HepG2 (cell line): ENCODE measurements around the gene ASB3. TPM values are rescaled to one million over a fixed set of nuclear protein-coding genes. Genes with fewer than 3 reads are reported as not detected.
A peak's percentile ranks its signal among the peaks of the same experiment; 100 is the strongest.

Source experiments
- ATAC-seq: fragments of 200-7000 bp; cut with Tn5 transposase; 3 replicates; pipeline ENCODE4 v1.9.1; 2020; ENCODE audit warnings: mild to moderate bottlenecking, moderate library complexity
- BruUV-seq: library from RNA; stranded (reverse); fragments of 400-500 nt; replicated peaks from 2 replicates; lab custom pipeline; 2021; lab: Mats Ljungman, UMichigan
- CTCF ChIA-PET: fragments of 300-600 bp; formaldehyde crosslinking; extraction: SDS; loops from one replicate; lab custom pipeline; 2021; ENCODE audit warnings: low total read pairs, inconsistent platforms, low intra/inter-chr PET ratio; lab: Yijun Ruan, JAX
- POLR2A ChIA-PET: fragments of 350-600 bp; sonication (Branson Sonifier 250); formaldehyde crosslinking; loops from one replicate; lab custom pipeline; 2020; ENCODE audit warnings: antibody characterized with exemption, inconsistent platforms; lab: Yijun Ruan, JAX
- DNase-seq: peaks from one replicate; pipeline ENCODE4 v3.0.0-alpha.2; 2015; ENCODE audit warnings: low spot score
- FAIRE-seq: peaks from 3 replicates; lab custom pipeline; 2011; peaks lifted over from hg19 to GRCh38; lab: Jason Lieb, UNC
- H2AFZ ChIP-seq: one replicate; pipeline ENCODE4 v1.6.1; 2011; ENCODE audit warnings: low read length, inconsistent platforms
- H3K27ac ChIP-seq: fragments of 300-600 bp; 3 replicates; pipeline ENCODE4 v1.8.0; 2011; ENCODE audit warnings: mixed run types, mild to moderate bottlenecking, mixed read lengths, low read length, inconsistent platforms; ENCODE audit not compliant: insufficient read depth; ENCODE audit errors: extremely low read length
- H3K27me3 ChIP-seq, 2 experiments: fragments of 200-600 bp in 1 of 2; 2 replicates in 1 of 2; 3 replicates in 1 of 2; pipeline versions ENCODE4 v1.6.0 to v1.8.0; 2011; ENCODE audit warnings: low read length in 2 of 2, mild to moderate bottlenecking in 2 of 2, moderate library complexity in 2 of 2, inconsistent platforms in 1 of 2; ENCODE audit not compliant: insufficient read depth in 2 of 2, control insufficient read depth in 1 of 2
- H3K36me3 ChIP-seq, 2 experiments: fragments of 200-600 bp in 1 of 2; replicated peaks in 1 of 2; 2 replicates in 1 of 2; 3 replicates in 1 of 2; pipeline versions ENCODE4 v1.5.1 to v1.8.0; 2011; ENCODE audit warnings: low read length in 2 of 2, inconsistent platforms in 1 of 2; ENCODE audit not compliant: insufficient read depth in 2 of 2, control insufficient read depth in 1 of 2
- H3K4me1 ChIP-seq: 2 replicates; pipeline ENCODE4 v1.5.1; 2012; ENCODE audit warnings: low read length, inconsistent platforms; ENCODE audit not compliant: insufficient read depth
- H3K4me2 ChIP-seq: 2 replicates; pipeline ENCODE4 v1.6.0; 2011; ENCODE audit warnings: low read depth, low read length, inconsistent platforms
- H3K4me3 ChIP-seq, 3 experiments: fragments of 200-600 bp in 1 of 3; sonication (generic), shearing (Covaris generic) in 1 of 3; replicated peaks in 1 of 3; 2 replicates each; pipeline ENCODE4 v1.5.1; 2011 to 2016; ENCODE audit warnings: low read length in 3 of 3, inconsistent platforms in 2 of 3, low read depth in 2 of 3, mild to moderate bottlenecking in 2 of 3, control low read depth in 1 of 3, mixed read lengths in 1 of 3; ENCODE audit not compliant: insufficient read depth in 1 of 3
- H3K79me2 ChIP-seq: one replicate; pipeline ENCODE4 v1.6.1; 2011; ENCODE audit warnings: low read length, inconsistent platforms; ENCODE audit not compliant: insufficient read depth
- H3K9ac ChIP-seq: 2 replicates; pipeline ENCODE4 v1.6.0; 2011; ENCODE audit warnings: mild to moderate bottlenecking, low read depth, low read length, inconsistent platforms; ENCODE audit not compliant: insufficient read depth
- H3K9me3 ChIP-seq: 2 replicates; pipeline ENCODE4 v1.5.1; 2012; ENCODE audit warnings: mild to moderate bottlenecking, low read length
- H4K20me1 ChIP-seq: 2 replicates; pipeline ENCODE4 v1.6.0; 2011; ENCODE audit warnings: inconsistent platforms, mild to moderate bottlenecking, low read length, moderate library complexity; ENCODE audit not compliant: insufficient read depth
- NFE2L2 ChIP-seq: fragments of 150-350 bp; IDR thresholded peaks from 2 replicates; pipeline ENCODE4 v1.6.1; 2014; ENCODE audit warnings: low read length
- NFKB2 ChIP-seq: sonication (generic); formaldehyde crosslinking; IDR thresholded peaks from 2 replicates; pipeline ENCODE4 v1.4.0; 2020; ENCODE audit warnings: missing genetic modification reagents, borderline replicate concordance
- RXRB ChIP-seq: IDR thresholded peaks from 2 replicates; pipeline ENCODE4 v1.6.1; 2016; ENCODE audit warnings: borderline replicate concordance, missing genetic modification reagents, missing compliant biosample characterization
- SNAI1 ChIP-seq: sonication (generic); formaldehyde crosslinking; IDR thresholded peaks from 2 replicates; pipeline ENCODE4 v1.5.0; 2020; ENCODE audit warnings: mild to moderate bottlenecking, missing genetic modification reagents, borderline replicate concordance
- SRSF9 ChIP-seq: fragments of 200-400 bp; formaldehyde crosslinking; IDR thresholded peaks from 2 replicates; pipeline ENCODE4 v1.6.1; 2018; ENCODE audit warnings: borderline replicate concordance, mild to moderate bottlenecking, low read depth, low read length; ENCODE audit not compliant: insufficient read depth, poor library complexity, severe bottlenecking
- SSRP1 ChIP-seq: IDR thresholded peaks from 2 replicates; pipeline ENCODE4 v1.6.1; 2016; ENCODE audit warnings: control low read depth
- ZBTB38 ChIP-seq: sonication (generic); formaldehyde crosslinking; IDR thresholded peaks from 2 replicates; pipeline ENCODE4 v1.5.1; 2020; ENCODE audit warnings: mild to moderate bottlenecking, missing genetic modification reagents
- ZEB1 ChIP-seq: IDR thresholded peaks from 2 replicates; pipeline ENCODE4 v1.6.1; 2012; ENCODE audit warnings: mild to moderate bottlenecking, low read depth, inconsistent platforms; ENCODE audit not compliant: insufficient replicate concordance
- ZFP37 ChIP-seq: sonication (generic); formaldehyde crosslinking; IDR thresholded peaks from 2 replicates; pipeline ENCODE4 v1.4.0; 2020; ENCODE audit warnings: missing genetic modification reagents, borderline replicate concordance
- ZNF121 ChIP-seq: sonication (generic); formaldehyde crosslinking; IDR thresholded peaks from 2 replicates; pipeline ENCODE4 v1.5.0; 2020; ENCODE audit warnings: mild to moderate bottlenecking, missing genetic modification reagents
- ZNF205 ChIP-seq: IDR thresholded peaks from 2 replicates; pipeline ENCODE4 v1.6.1; 2018; ENCODE audit warnings: missing biosample characterization, missing genetic modification reagents
- ZNF225 ChIP-seq: sonication (generic); formaldehyde crosslinking; IDR thresholded peaks from 2 replicates; pipeline ENCODE4 v1.4.0; 2020; ENCODE audit warnings: mild to moderate bottlenecking, missing genetic modification reagents
- ZNF274 ChIP-seq: sonication (generic); formaldehyde crosslinking; IDR thresholded peaks from 2 replicates; pipeline ENCODE4 v1.5.1; 2020; ENCODE audit warnings: mild to moderate bottlenecking, missing genetic modification reagents
- ZNF501 ChIP-seq: sonication (generic); formaldehyde crosslinking; IDR thresholded peaks from 2 replicates; pipeline ENCODE4 v1.5.1; 2020; ENCODE audit warnings: mild to moderate bottlenecking, moderate library complexity, missing genetic modification reagents
- ZNF543 ChIP-seq: sonication (generic); formaldehyde crosslinking; IDR thresholded peaks from 2 replicates; pipeline ENCODE4 v1.4.0; 2020; ENCODE audit warnings: mild to moderate bottlenecking, missing genetic modification reagents
- ZNF598 ChIP-seq: sonication (generic); formaldehyde crosslinking; IDR thresholded peaks from 2 replicates; pipeline ENCODE4 v1.5.1; 2020; ENCODE audit warnings: mild to moderate bottlenecking, missing genetic modification reagents, borderline replicate concordance
- ZNF614 ChIP-seq: IDR thresholded peaks from 2 replicates; pipeline ENCODE4 v1.6.1; 2018; ENCODE audit warnings: missing biosample characterization, missing genetic modification reagents, inconsistent platforms, borderline replicate concordance
- ZNF747 ChIP-seq: sonication (generic); formaldehyde crosslinking; IDR thresholded peaks from 2 replicates; pipeline ENCODE4 v1.8.1; 2023; ENCODE audit warnings: missing genetic modification reagents, mild to moderate bottlenecking, borderline replicate concordance
- WGBS: methylation state at CpG from one replicate; pipeline ENCODE4 v1.1.6; 2017; ENCODE audit warnings: low lambda C conversion rate; 5-methylcytosine and 5-hydroxymethylcytosine counted together
- in situ Hi-C: cut with HindIII; loops from 2 replicates; pipeline ENCODE4 v1.10.0; 2017; ENCODE audit warnings: low pct_unique_long_range_greater_than_20kb; ENCODE audit not compliant: extremely low pct_ligation_motif_present
- intact Hi-C: fragments of 100-400 bp; cut with micrococcal nuclease; formaldehyde crosslinking; loops from one replicate; pipeline ENCODE4 v1.10.0; 2022; ENCODE audit not compliant: unreplicated experiment
- polyA plus RNA-seq, 8 experiments: library from polyadenylated mRNA; depleted of rRNA in 3 of 8; stranded (reverse) in 7 of 8; unstranded in 1 of 8; fragments of >200 nt; fragmentation: Illumina TruSeq in 4 of 8; extraction: Trizol in 4 of 8; gene quantifications; 2 replicates each; pipeline versions ENCODE4 v1.2.1 to v1.2.3, GENCODE V29; 2011 to 2016; ENCODE audit warnings: low read depth in 4 of 8, missing spikeins in 1 of 8, mixed read lengths in 1 of 8; ENCODE audit not compliant: insufficient read depth in 1 of 8
- total RNA-seq, 5 experiments: library from RNA; depleted of rRNA; stranded (reverse); fragments of >200 nt; fragmentation: Illumina TruSeq; extraction: Trizol; gene quantifications; 2 replicates each; pipeline ENCODE4 v1.2.3, GENCODE V29; 2016; ENCODE audit warnings: low read depth in 1 of 5
- TF ChIP-seq, protein P1 (sequence below): sonication (generic); formaldehyde crosslinking; conservative IDR thresholded peaks from 2 replicates; pipeline ENCODE4 v1.5.0; 2020; ENCODE audit warnings: missing genetic modification reagents
- TF ChIP-seq, protein P2 (sequence below): sonication (generic); formaldehyde crosslinking; IDR thresholded peaks from 2 replicates; pipeline ENCODE4 v1.5.1; 2020; ENCODE audit warnings: missing genetic modification reagents, mild to moderate bottlenecking, borderline replicate concordance
- TF ChIP-seq, protein P3 (sequence below): sonication (generic); formaldehyde crosslinking; IDR thresholded peaks from 2 replicates; pipeline ENCODE4 v1.4.0; 2020; ENCODE audit warnings: missing genetic modification reagents

ASB3 gene
- total and polyA plus RNA-seq, 2 of the 13 experiments (the other 11 are each of a cell fraction or from before 2014, with no cell fraction given): 40.1 to 41.8 TPM

DNA sequence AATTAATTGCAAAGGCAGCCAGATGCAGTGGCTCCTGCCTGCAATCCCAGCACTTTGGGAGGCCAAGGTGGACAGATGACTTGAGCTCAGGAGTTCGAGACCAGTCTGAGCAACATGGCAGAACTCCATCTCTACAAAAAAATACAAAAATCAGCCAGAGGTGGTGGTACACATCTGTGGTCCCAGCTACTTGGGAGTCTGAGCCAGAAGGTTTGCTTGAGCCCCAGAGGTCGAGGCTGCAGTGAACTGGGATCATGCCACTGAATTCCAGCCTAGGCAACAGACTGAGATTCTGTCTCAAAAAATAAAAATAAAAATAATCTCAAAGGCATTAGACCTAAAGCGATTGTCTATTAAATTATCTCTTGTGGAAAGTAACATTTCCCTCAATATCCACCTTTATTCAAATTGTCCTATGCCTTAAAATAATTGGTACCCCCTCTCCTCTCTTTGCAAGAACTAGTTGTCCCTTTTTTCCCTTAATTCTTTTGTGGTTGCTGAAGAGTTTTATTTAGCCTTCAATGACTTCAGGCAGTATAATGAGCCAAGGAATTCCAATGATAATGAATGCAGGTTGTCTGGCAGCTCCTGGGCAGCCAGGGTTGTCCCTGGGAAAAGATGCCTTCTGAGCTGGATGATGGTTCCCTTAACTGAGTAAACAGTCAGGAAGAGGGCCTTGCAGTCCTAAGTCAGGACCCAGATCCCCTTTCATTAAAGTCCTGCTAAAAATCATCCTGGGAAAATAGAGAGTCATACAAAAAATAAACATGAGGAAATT lies 40.8 kb upstream of the ASB3 start:
- Histone ChIP-seq H3K9me3 (no peaks in the 10 kb centered on the region), H3K36me3 (no peaks in the 10 kb centered on the region), H3K4me1 (peaks cover 53% of the 10 kb centered on the region), H2AFZ (no peak overlapping the region), H3K79me2 (no peaks in the 10 kb centered on the region), H3K4me2 (peak overlapping the region; percentile 61), H4K20me1 (no peaks in the 10 kb centered on the region), H3K9ac (peak overlapping the region; percentile 68), H3K27ac (peak overlapping the region; percentile 93), H3K27me3 (no peaks in the 10 kb centered on the region), H3K4me3 (peak overlapping the region in 1 of 3 experiments; percentile 16; a peak in 1 of 6 replicates)
- ATAC-seq: peak; percentile 13
- no peak for FAIRE-seq
- intact Hi-C loops: loop anchor here (1.0 to 2.0 kb wide), 3 partner anchors 24 to 142 kb away; partner anchors contain the start of genes ASB3 and ERLEC1
- TSS peak; percentile 66 for BruUV-seq
- ChIA-PET CTCF (no interaction called here), POLR2A (interaction anchor here (1.0 to 1.2 kb wide), 3 partner anchors 11 to 142 kb away, joined by 4 to 10 read pairs (median 5); partner anchors contain the start of genes ASB3 and ERLEC1)
- in situ Hi-C loops: no loop called here
- 26% methylated on average over 3 of the region's 3 CpGs for WGBS
- no peak for DNase-seq
- TF ChIP-seq SRSF9: no peak
- TF ChIP-seq, protein P1, sequence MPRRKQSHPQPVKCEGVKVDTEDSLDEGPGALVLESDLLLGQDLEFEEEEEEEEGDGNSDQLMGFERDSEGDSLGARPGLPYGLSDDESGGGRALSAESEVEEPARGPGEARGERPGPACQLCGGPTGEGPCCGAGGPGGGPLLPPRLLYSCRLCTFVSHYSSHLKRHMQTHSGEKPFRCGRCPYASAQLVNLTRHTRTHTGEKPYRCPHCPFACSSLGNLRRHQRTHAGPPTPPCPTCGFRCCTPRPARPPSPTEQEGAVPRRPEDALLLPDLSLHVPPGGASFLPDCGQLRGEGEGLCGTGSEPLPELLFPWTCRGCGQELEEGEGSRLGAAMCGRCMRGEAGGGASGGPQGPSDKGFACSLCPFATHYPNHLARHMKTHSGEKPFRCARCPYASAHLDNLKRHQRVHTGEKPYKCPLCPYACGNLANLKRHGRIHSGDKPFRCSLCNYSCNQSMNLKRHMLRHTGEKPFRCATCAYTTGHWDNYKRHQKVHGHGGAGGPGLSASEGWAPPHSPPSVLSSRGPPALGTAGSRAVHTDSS (CRISPR knock-in tag): no peak
- no peak; the same call in 1 of the 2 replicates for TF ChIP-seq SSRP1
- TF ChIP-seq ZNF598 (CRISPR knock-in tag): 0 out of 2 replicates have a peak, but pooled peaks have one; percentile 38
- TF ChIP-seq ZNF225 (CRISPR knock-in tag): no peak
- TF ChIP-seq ZNF543 (CRISPR knock-in tag): 0 out of 2 replicates have a peak, but pooled peaks have one; percentile 14
- TF ChIP-seq, protein P2, sequence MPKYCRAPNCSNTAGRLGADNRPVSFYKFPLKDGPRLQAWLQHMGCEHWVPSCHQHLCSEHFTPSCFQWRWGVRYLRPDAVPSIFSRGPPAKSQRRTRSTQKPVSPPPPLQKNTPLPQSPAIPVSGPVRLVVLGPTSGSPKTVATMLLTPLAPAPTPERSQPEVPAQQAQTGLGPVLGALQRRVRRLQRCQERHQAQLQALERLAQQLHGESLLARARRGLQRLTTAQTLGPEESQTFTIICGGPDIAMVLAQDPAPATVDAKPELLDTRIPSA (CRISPR knock-in tag): no peak
- no peak for TF ChIP-seq SNAI1
- TF ChIP-seq NFE2L2: no peak
- TF ChIP-seq ZNF121 (CRISPR knock-in tag): no peak
- no peak for TF ChIP-seq ZBTB38 (CRISPR knock-in tag)
- TF ChIP-seq ZFP37 (CRISPR knock-in tag): no peak
- no peak for TF ChIP-seq ZNF205 (CRISPR knock-in tag)
- no peak for TF ChIP-seq ZNF274 (CRISPR knock-in tag)
- TF ChIP-seq, protein P3, sequence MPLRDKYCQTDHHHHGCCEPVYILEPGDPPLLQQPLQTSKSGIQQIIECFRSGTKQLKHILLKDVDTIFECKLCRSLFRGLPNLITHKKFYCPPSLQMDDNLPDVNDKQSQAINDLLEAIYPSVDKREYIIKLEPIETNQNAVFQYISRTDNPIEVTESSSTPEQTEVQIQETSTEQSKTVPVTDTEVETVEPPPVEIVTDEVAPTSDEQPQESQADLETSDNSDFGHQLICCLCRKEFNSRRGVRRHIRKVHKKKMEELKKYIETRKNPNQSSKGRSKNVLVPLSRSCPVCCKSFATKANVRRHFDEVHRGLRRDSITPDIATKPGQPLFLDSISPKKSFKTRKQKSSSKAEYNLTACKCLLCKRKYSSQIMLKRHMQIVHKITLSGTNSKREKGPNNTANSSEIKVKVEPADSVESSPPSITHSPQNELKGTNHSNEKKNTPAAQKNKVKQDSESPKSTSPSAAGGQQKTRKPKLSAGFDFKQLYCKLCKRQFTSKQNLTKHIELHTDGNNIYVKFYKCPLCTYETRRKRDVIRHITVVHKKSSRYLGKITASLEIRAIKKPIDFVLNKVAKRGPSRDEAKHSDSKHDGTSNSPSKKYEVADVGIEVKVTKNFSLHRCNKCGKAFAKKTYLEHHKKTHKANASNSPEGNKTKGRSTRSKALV (CRISPR knock-in tag): no peak
- TF ChIP-seq ZNF614 (CRISPR knock-in tag): no peak
- no peak for TF ChIP-seq NFKB2 (CRISPR knock-in tag)
- 0 out of 2 replicates have a peak, but pooled peaks have one; percentile 48 for TF ChIP-seq ZNF501 (CRISPR knock-in tag)
- no peak for TF ChIP-seq ZNF747 (CRISPR knock-in tag)
- no peak for TF ChIP-seq RXRB
- no peak for TF ChIP-seq ZEB1
